Measurements from ENCODE around the gene COL4A1. TPM values are rescaled to one million over a fixed set of nuclear protein-coding genes. Genes with fewer than 3 reads are reported as not detected.
"Not testable (repeated sequence)": the region's sequence is repeated elsewhere in the genome, so short reads cannot be mapped to it uniquely, and the experiment has no call there.

COL4A1 gene
- total and polyA plus RNA-seq, 4 donors: 162 to 377 (median 214) TPM

GRCh38 chr13:110319397-110319773, 12.4 kb upstream of the COL4A1 start:
- H3K4me1 ChIP-seq (ENCODE audit: control insufficient read depth, insufficient read depth, low read length): peaks cover 20% of the 10 kb centered on the region
- H3K27me3 ChIP-seq (ENCODE audit: control insufficient read depth, insufficient read depth, low read length): no peaks in the 10 kb centered on the region
- peaks cover 6% of the 10 kb centered on the region for H3K36me3 ChIP-seq (ENCODE audit: control insufficient read depth, insufficient read depth, low read length)
- no peak for DNase-seq (ENCODE audit: low read depth in 4 of 6, low spot score in 6 of 6)
- H3K27ac ChIP-seq (ENCODE audit: low read depth, low read length): no peak overlapping the region
- H3K9me3 ChIP-seq (ENCODE audit: control insufficient read depth, insufficient read depth, low read length): no peaks in the 10 kb centered on the region
- no peak overlapping the region for H3K4me3 ChIP-seq (ENCODE audit: low read depth, low read length)
- 86% methylated on average over 3 of the region's 4 CpGs for WGBS (ENCODE audit: insufficient coverage)

GRCh38 chr13:110318920-110319319, 12.0 kb upstream of the COL4A1 start:
- Histone ChIP-seq H3K27ac (ENCODE audit: low read depth, low read length) (no peak overlapping the region), H3K9me3 (ENCODE audit: control insufficient read depth, insufficient read depth, low read length) (no peaks in the 10 kb centered on the region), H3K4me3 (ENCODE audit: low read depth, low read length) (no peak overlapping the region), H3K27me3 (ENCODE audit: control insufficient read depth, insufficient read depth, low read length) (no peaks in the 10 kb centered on the region), H3K4me1 (ENCODE audit: control insufficient read depth, insufficient read depth, low read length) (peaks cover 15% of the 10 kb centered on the region), H3K36me3 (ENCODE audit: control insufficient read depth, insufficient read depth, low read length) (peaks cover 6% of the 10 kb centered on the region)
- WGBS (ENCODE audit: insufficient coverage): 85% methylated on average over 4 of the region's 7 CpGs
- no peak for DNase-seq (ENCODE audit: low read depth in 4 of 6, low spot score in 6 of 6)

- WGBS (ENCODE audit: insufficient coverage): 83% methylated on average over 12 of the region's 13 CpGs
- H3K27ac ChIP-seq (ENCODE audit: low read depth, low read length): no peak overlapping the region
Measured at GRCh38 chr13:110317496-110318195, 10.7 kb upstream of the COL4A1 start.

GRCh38 chr13:110317093-110317492, 10.1 kb upstream of the COL4A1 start:
- no peak for DNase-seq (ENCODE audit: low read depth in 4 of 6, low spot score in 6 of 6)
- Histone ChIP-seq H3K36me3 (ENCODE audit: control insufficient read depth, insufficient read depth, low read length) (peaks cover 6% of the 10 kb centered on the region), H3K27ac (ENCODE audit: low read depth, low read length) (no peak overlapping the region), H3K4me1 (ENCODE audit: control insufficient read depth, insufficient read depth, low read length) (peaks cover 4% of the 10 kb centered on the region), H3K27me3 (ENCODE audit: control insufficient read depth, insufficient read depth, low read length) (no peaks in the 10 kb centered on the region), H3K4me3 (ENCODE audit: low read depth, low read length) (no peak overlapping the region), H3K9me3 (ENCODE audit: control insufficient read depth, insufficient read depth, low read length) (no peaks in the 10 kb centered on the region)
- 70% methylated on average over 5 of the region's 5 CpGs for WGBS (ENCODE audit: insufficient coverage)

More at GRCh38 chr13:110317496-110318195, 10.7 kb upstream of the COL4A1 start:
- Histone ChIP-seq H3K4me3 (ENCODE audit: low read depth, low read length) (no peak overlapping the region), H3K36me3 (ENCODE audit: control insufficient read depth, insufficient read depth, low read length) (peaks cover 6% of the 10 kb centered on the region), H3K27me3 (ENCODE audit: control insufficient read depth, insufficient read depth, low read length) (no peaks in the 10 kb centered on the region), H3K4me1 (ENCODE audit: control insufficient read depth, insufficient read depth, low read length) (peaks cover 5% of the 10 kb centered on the region), H3K9me3 (ENCODE audit: control insufficient read depth, insufficient read depth, low read length) (no peaks in the 10 kb centered on the region)
- no peak for DNase-seq (ENCODE audit: low read depth in 4 of 6, low spot score in 6 of 6)

GRCh38 chr13:110316196-110316595, 9.2 kb upstream of the COL4A1 start:
- Histone ChIP-seq H3K4me3 (ENCODE audit: low read depth, low read length) (no peak overlapping the region), H3K27me3 (ENCODE audit: control insufficient read depth, insufficient read depth, low read length) (no peaks in the 10 kb centered on the region), H3K36me3 (ENCODE audit: control insufficient read depth, insufficient read depth, low read length) (peaks cover 12% of the 10 kb centered on the region), H3K9me3 (ENCODE audit: control insufficient read depth, insufficient read depth, low read length) (no peaks in the 10 kb centered on the region), H3K4me1 (ENCODE audit: control insufficient read depth, insufficient read depth, low read length) (peaks cover 12% of the 10 kb centered on the region), H3K27ac (ENCODE audit: low read depth, low read length) (no peak overlapping the region)
- 88% methylated on average over 10 of the region's 10 CpGs for WGBS (ENCODE audit: insufficient coverage)
- no peak for DNase-seq (ENCODE audit: low read depth in 4 of 6, low spot score in 6 of 6)

GRCh38 chr13:110314516-110315245, 7.7 kb upstream of the COL4A1 start:
- H3K9me3 ChIP-seq (ENCODE audit: control insufficient read depth, insufficient read depth, low read length): no peaks in the 10 kb centered on the region
- peaks cover 20% of the 10 kb centered on the region for H3K4me1 ChIP-seq (ENCODE audit: control insufficient read depth, insufficient read depth, low read length)
- no peak for DNase-seq (ENCODE audit: low read depth in 4 of 6, low spot score in 6 of 6)
- 89% methylated on average over 18 of the region's 18 CpGs for WGBS (ENCODE audit: insufficient coverage)
- H3K4me3 ChIP-seq (ENCODE audit: low read depth, low read length): no peak overlapping the region
- H3K27ac ChIP-seq (ENCODE audit: low read depth, low read length): no peak overlapping the region
- peaks cover 11% of the 10 kb centered on the region for H3K27me3 ChIP-seq (ENCODE audit: control insufficient read depth, insufficient read depth, low read length)
- peaks cover 15% of the 10 kb centered on the region for H3K36me3 ChIP-seq (ENCODE audit: control insufficient read depth, insufficient read depth, low read length)

GRCh38 chr13:110313733-110314132, 6.8 kb upstream of the COL4A1 start:
- Histone ChIP-seq H3K27me3 (ENCODE audit: control insufficient read depth, insufficient read depth, low read length) (peaks cover 17% of the 10 kb centered on the region), H3K4me1 (ENCODE audit: control insufficient read depth, insufficient read depth, low read length) (peaks cover 30% of the 10 kb centered on the region), H3K36me3 (ENCODE audit: control insufficient read depth, insufficient read depth, low read length) (peaks cover 15% of the 10 kb centered on the region)
- DNase-seq (ENCODE audit: low read depth in 4 of 6, low spot score in 6 of 6); H3K27ac ChIP-seq (ENCODE audit: low read depth, low read length); H3K9me3 ChIP-seq (ENCODE audit: control insufficient read depth, insufficient read depth, low read length); H3K4me3 ChIP-seq (ENCODE audit: low read depth, low read length): not testable (repeated sequence)
- WGBS (ENCODE audit: insufficient coverage): 52% methylated on average over 9 of the region's 16 CpGs

GRCh38 chr13:110313261-110313660, 6.3 kb upstream of the COL4A1 start:
- 87% methylated on average over 14 of the region's 29 CpGs for WGBS (ENCODE audit: insufficient coverage)
- not testable (repeated sequence) for H3K27ac ChIP-seq (ENCODE audit: low read depth, low read length); H3K9me3 ChIP-seq (ENCODE audit: control insufficient read depth, insufficient read depth, low read length); DNase-seq (ENCODE audit: low read depth in 4 of 6, low spot score in 6 of 6); H3K4me3 ChIP-seq (ENCODE audit: low read depth, low read length)
- Histone ChIP-seq H3K36me3 (ENCODE audit: control insufficient read depth, insufficient read depth, low read length) (peaks cover 15% of the 10 kb centered on the region), H3K27me3 (ENCODE audit: control insufficient read depth, insufficient read depth, low read length) (peaks cover 22% of the 10 kb centered on the region), H3K4me1 (ENCODE audit: control insufficient read depth, insufficient read depth, low read length) (peaks cover 35% of the 10 kb centered on the region)

- DNase-seq (ENCODE audit: low read depth in 4 of 6, low spot score in 6 of 6): no peak
- no peak overlapping the region for H3K27ac ChIP-seq (ENCODE audit: low read depth, low read length)
- H3K27me3 ChIP-seq (ENCODE audit: control insufficient read depth, insufficient read depth, low read length): peaks cover 30% of the 10 kb centered on the region
- no peak overlapping the region for H3K4me3 ChIP-seq (ENCODE audit: low read depth, low read length)
- no peaks in the 10 kb centered on the region for H3K9me3 ChIP-seq (ENCODE audit: control insufficient read depth, insufficient read depth, low read length)
- peaks cover 42% of the 10 kb centered on the region for H3K4me1 ChIP-seq (ENCODE audit: control insufficient read depth, insufficient read depth, low read length)
- peaks cover 15% of the 10 kb centered on the region for H3K36me3 ChIP-seq (ENCODE audit: control insufficient read depth, insufficient read depth, low read length)
- 92% methylated on average over 2 of the region's 4 CpGs for WGBS (ENCODE audit: insufficient coverage)
Measured at GRCh38 chr13:110312339-110313031, 5.5 kb upstream of the COL4A1 start.
